H9 (cell line): ENCODE measurements around the gene TIMM10. TPM values are rescaled to one million over a fixed set of nuclear protein-coding genes. Genes with fewer than 3 reads are reported as not detected.
A peak's percentile ranks its signal among the peaks of the same experiment; 100 is the strongest.

Experiments
- DNase-seq: peaks from one replicate; pipeline ENCODE4 v3.0.0-alpha.2; 2017
- H2AFZ ChIP-seq: one replicate; pipeline ENCODE4 v1.6.1; 2013; ENCODE audit warnings: mild to moderate bottlenecking, low read length, control low read depth, moderate library complexity
- H2AK5ac ChIP-seq: 2 replicates; pipeline ENCODE4 v1.6.1; 2013; ENCODE audit warnings: low read length, control low read depth, mixed read lengths; ENCODE audit not compliant: insufficient read length
- H2BK120ac ChIP-seq: one replicate; pipeline ENCODE4 v1.6.1; 2013; ENCODE audit warnings: low read depth, mild to moderate bottlenecking, low read length, control low read depth, inconsistent platforms; ENCODE audit not compliant: poor library complexity, severe bottlenecking
- H2BK12ac ChIP-seq: 2 replicates; pipeline ENCODE4 v1.6.1; 2013; ENCODE audit warnings: low read length, control low read depth, mixed read lengths, low read depth; ENCODE audit not compliant: insufficient read length
- H2BK15ac ChIP-seq: 2 replicates; pipeline ENCODE4 v1.6.1; 2013; ENCODE audit warnings: low read depth, low read length, control low read depth
- H2BK20ac ChIP-seq: one replicate; pipeline ENCODE4 v1.6.1; 2013; ENCODE audit warnings: low read depth, mild to moderate bottlenecking, low read length, control low read depth, inconsistent platforms; ENCODE audit not compliant: poor library complexity, severe bottlenecking
- H2BK5ac ChIP-seq: 2 replicates; pipeline ENCODE4 v1.6.1; 2013; ENCODE audit warnings: low read length, control low read depth, mixed read lengths; ENCODE audit not compliant: insufficient read length
- H3K14ac ChIP-seq: 2 replicates; pipeline ENCODE4 v1.6.1; 2013; ENCODE audit warnings: low read length, control low read depth; ENCODE audit not compliant: insufficient read depth
- H3K18ac ChIP-seq: 2 replicates; pipeline ENCODE4 v1.6.1; 2013; ENCODE audit warnings: low read depth, mild to moderate bottlenecking, mixed read lengths, low read length, control low read depth; ENCODE audit not compliant: insufficient read length
- H3K23ac ChIP-seq: 2 replicates; pipeline ENCODE4 v1.6.1; 2013; ENCODE audit warnings: low read length, control low read depth, mixed read lengths, low read depth; ENCODE audit not compliant: insufficient read length
- H3K23me2 ChIP-seq: 2 replicates; pipeline ENCODE4 v1.6.1; 2013; ENCODE audit warnings: low read depth, mild to moderate bottlenecking, mixed read lengths, low read length, control low read depth; ENCODE audit not compliant: insufficient read length, poor library complexity, severe bottlenecking
- H3K27ac ChIP-seq: 2 replicates; pipeline ENCODE4 v1.5.1; 2013; ENCODE audit warnings: low read length, control low read depth, mixed read lengths, low read depth; ENCODE audit not compliant: insufficient read length
- H3K27me3 ChIP-seq: 2 replicates; pipeline ENCODE4 v1.6.1; 2013; ENCODE audit warnings: low read length, control low read depth, inconsistent platforms; ENCODE audit not compliant: insufficient read depth
- H3K4ac ChIP-seq: 2 replicates; pipeline ENCODE4 v1.6.1; 2013; ENCODE audit warnings: low read depth, mild to moderate bottlenecking, control low read depth, inconsistent platforms, low read length, moderate library complexity
- H3K4me1 ChIP-seq: 2 replicates; pipeline ENCODE4 v1.6.1; 2013; ENCODE audit warnings: low read length, control low read depth, inconsistent platforms; ENCODE audit not compliant: insufficient read depth
- H3K4me2 ChIP-seq: 2 replicates; pipeline ENCODE4 v1.6.1; 2013; ENCODE audit warnings: low read length, control low read depth, mixed read lengths; ENCODE audit not compliant: insufficient read length, insufficient read depth
- H3K56ac ChIP-seq: 2 replicates; pipeline ENCODE4 v1.6.1; 2013; ENCODE audit warnings: low read depth, mild to moderate bottlenecking, mixed read lengths, low read length, control low read depth; ENCODE audit not compliant: insufficient read length
- H3K79me1 ChIP-seq: 2 replicates; pipeline ENCODE4 v1.6.1; 2013; ENCODE audit warnings: low read depth, mild to moderate bottlenecking, moderate library complexity, low read length, control low read depth, inconsistent platforms; ENCODE audit not compliant: insufficient read depth, poor library complexity, severe bottlenecking
- H3K79me2 ChIP-seq: 2 replicates; pipeline ENCODE4 v1.6.1; 2013; ENCODE audit warnings: low read length, control low read depth, inconsistent platforms; ENCODE audit not compliant: insufficient read depth
- H3K9ac ChIP-seq: 2 replicates; pipeline ENCODE4 v1.6.1; 2013; ENCODE audit warnings: low read length, control low read depth, mixed read lengths; ENCODE audit not compliant: insufficient read length; ENCODE audit errors: extremely low read depth
- H3K9me3 ChIP-seq: one replicate; pipeline ENCODE4 v1.6.1; 2013; ENCODE audit warnings: low read depth, low read length, inconsistent platforms; ENCODE audit not compliant: control insufficient read depth
- H3T11ph ChIP-seq: one replicate; pipeline ENCODE4 v1.6.1; 2013; ENCODE audit warnings: mild to moderate bottlenecking, low read length, control low read depth, inconsistent platforms
- H4K20me1 ChIP-seq: one replicate; pipeline ENCODE4 v1.6.1; 2013; ENCODE audit not compliant: control insufficient read depth, insufficient read length, insufficient read depth
- H4K5ac ChIP-seq: 2 replicates; pipeline ENCODE4 v1.6.1; 2013; ENCODE audit warnings: low read depth, mild to moderate bottlenecking, mixed read lengths, low read length, control low read depth; ENCODE audit not compliant: insufficient read length
- H4K8ac ChIP-seq: replicated peaks from 2 replicates; pipeline ENCODE4 v1.6.1; 2013; ENCODE audit warnings: low read length, control low read depth, mixed read lengths, low read depth; ENCODE audit not compliant: insufficient read length
- H4K91ac ChIP-seq: 2 replicates; pipeline ENCODE4 v1.6.1; 2013; ENCODE audit warnings: low read depth, mild to moderate bottlenecking, moderate library complexity, mixed read lengths, low read length, control low read depth; ENCODE audit not compliant: insufficient read length
- H3K27ac Mint-ChIP-seq, 3 experiments: 2 replicates in 2 of 3; 3 replicates in 1 of 3; pipeline ENCODE4 v1.8.0; 2020 to 2021; ENCODE audit warnings: mixed read lengths in 3 of 3, mild to moderate bottlenecking in 1 of 3, moderate library complexity in 1 of 3
- H3K27me3 Mint-ChIP-seq: 2 replicates; pipeline ENCODE4 v1.8.0; 2021; ENCODE audit warnings: low read depth, mild to moderate bottlenecking, moderate library complexity, mixed read lengths
- H3K36me3 Mint-ChIP-seq, 3 experiments: 2 replicates in 2 of 3; 3 replicates in 1 of 3; pipeline ENCODE4 v1.8.0; 2020 to 2021; ENCODE audit warnings: low read depth in 3 of 3, mixed read lengths in 3 of 3; ENCODE audit not compliant: insufficient read depth in 1 of 3
- H3K4me1 Mint-ChIP-seq, 2 experiments: 2 replicates each; pipeline ENCODE4 v1.8.0; 2020; ENCODE audit warnings: mixed read lengths in 2 of 2
- H3K4me3 Mint-ChIP-seq, 2 experiments: 2 replicates in 1 of 2; 3 replicates in 1 of 2; pipeline ENCODE4 v1.8.0; 2020 to 2021; ENCODE audit warnings: mild to moderate bottlenecking in 2 of 2, mixed read lengths in 2 of 2, moderate library complexity in 1 of 2
- H3K9me3 Mint-ChIP-seq, 2 experiments: 2 replicates in 1 of 2; 3 replicates in 1 of 2; pipeline ENCODE4 v1.8.0; 2020; ENCODE audit warnings: mild to moderate bottlenecking in 2 of 2, mixed read lengths in 2 of 2, moderate library complexity in 1 of 2
- WGBS: extraction: QIAGEN DNeasy Blood & Tissue Kit; methylation state at CpG from one replicate; pipeline ENCODE4 v1.1.7; 2013; ENCODE audit warnings: missing lambda C conversion rate, low lambda C conversion rate, mixed read lengths; ENCODE audit not compliant: insufficient read length; ENCODE audit errors: extremely low coverage; 5-methylcytosine and 5-hydroxymethylcytosine counted together
- total RNA-seq: library from RNA; stranded (reverse); gene quantifications from 2 replicates; pipeline ENCODE4 v1.2.1, GENCODE V29; 2021
- TF ChIP-seq, protein P1 (sequence below): fragments of 200-600 bp; sonication (generic); conservative IDR thresholded peaks from 3 replicates; pipeline ENCODE4 v1.8.0; 2021; ENCODE audit warnings: antibody characterized with exemption, mild to moderate bottlenecking

The TIMM10 gene
- total RNA-seq, 1 experiment from 2014 or later, result 130 TPM

DNA sequence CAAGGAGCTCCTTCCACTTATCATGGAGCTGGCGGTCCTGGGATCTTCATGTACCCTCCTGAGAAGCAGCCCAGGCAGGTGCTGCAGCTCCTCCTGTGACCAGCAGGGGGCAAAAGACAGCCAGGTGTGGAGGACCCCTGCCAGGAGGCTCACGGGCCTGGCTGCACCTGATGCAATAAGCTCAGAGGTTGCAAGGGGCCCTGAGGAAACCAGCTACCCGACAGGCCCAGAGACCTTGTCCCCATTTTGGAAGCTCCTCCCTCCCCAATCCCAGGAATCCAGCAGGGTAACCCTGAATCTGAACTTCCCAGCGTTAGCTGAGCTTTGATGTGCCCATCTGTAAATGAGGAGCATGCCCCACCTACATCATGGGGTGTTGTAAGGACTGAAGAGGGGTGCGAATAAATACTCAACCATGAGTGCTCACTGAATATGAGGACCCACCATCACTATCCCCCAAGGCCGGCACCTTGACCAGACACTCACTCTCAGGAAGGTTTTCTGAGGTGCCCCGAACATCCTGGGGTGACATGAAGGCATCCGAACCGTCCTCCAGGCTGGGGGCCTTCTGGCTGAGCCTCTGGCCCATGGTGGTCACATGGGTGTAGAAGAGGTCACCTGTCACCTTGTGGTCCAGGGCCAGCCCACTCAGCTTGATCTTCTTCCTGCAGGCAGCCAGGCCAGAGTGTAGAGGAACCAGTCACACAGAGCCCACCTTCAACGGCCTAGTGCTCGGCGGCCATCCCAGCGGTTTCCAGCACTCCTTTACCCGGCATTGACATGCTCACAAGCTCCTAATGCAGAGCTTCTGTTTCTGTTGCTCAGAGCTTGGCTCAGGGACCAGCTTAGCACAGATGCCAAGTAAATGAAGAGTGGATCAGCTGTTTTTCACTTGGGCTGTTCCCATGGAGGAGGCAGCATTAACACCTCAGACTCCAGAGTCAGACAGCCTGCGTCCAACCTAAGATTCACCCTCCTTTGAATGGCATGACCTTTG lies 36.7 kb downstream of the TIMM10 start:
- Histone ChIP-seq H2BK20ac (no peak overlapping the region), H4K20me1 (peaks cover 3% of the 10 kb centered on the region), H2AK5ac (no peak overlapping the region), H4K91ac (peak overlapping the region; percentile 37), H3K9ac (no peak overlapping the region), H2BK5ac (peak overlapping the region; percentile 43), H2BK15ac (no peak overlapping the region), H4K5ac (peak overlapping the region; percentile 21), H3K14ac (peak overlapping the region; percentile 79), H4K8ac (no peak overlapping the region), H3K56ac (no peak overlapping the region), H3K4me2 (no peak overlapping the region), H3K23ac (no peak overlapping the region), H3K18ac (peak overlapping the region; percentile 87), H3K4me1 (peaks cover 8% of the 10 kb centered on the region; the same call in 1 of the 2 replicates), H3T11ph (no peak overlapping the region), H2AFZ (no peak overlapping the region), H3K79me2 (no peaks in the 10 kb centered on the region), H3K9me3 (no peaks in the 10 kb centered on the region), H3K79me1 (no peaks in the 10 kb centered on the region), H3K23me2 (no peaks in the 10 kb centered on the region), H3K27ac (peak overlapping the region; percentile 30), H2BK12ac (peak overlapping the region; percentile 64), H3K4ac (peak overlapping the region; percentile 55; the same call in 1 of the 2 replicates), H2BK120ac (peak overlapping the region; percentile 78), H3K27me3 (no peaks in the 10 kb centered on the region)
- Mint-ChIP-seq H3K27ac (peak overlapping the region; percentile 97 to 99 (median 99)), H3K27me3 (no peaks in the 10 kb centered on the region; the same call in 1 of the 2 replicates), H3K4me3 (no peak overlapping the region; a peak in 1 of 5 replicates), H3K36me3 (peaks cover 24 to 42% (median 30%) of the 10 kb centered on the region in 3 experiments; a peak in 6 of 7 replicates), H3K4me1 (peaks cover 10 to 39% of the 10 kb centered on the region in 2 experiments), H3K9me3 (no peaks in the 10 kb centered on the region; a peak in 1 of 5 replicates)
- TF ChIP-seq, protein P1, sequence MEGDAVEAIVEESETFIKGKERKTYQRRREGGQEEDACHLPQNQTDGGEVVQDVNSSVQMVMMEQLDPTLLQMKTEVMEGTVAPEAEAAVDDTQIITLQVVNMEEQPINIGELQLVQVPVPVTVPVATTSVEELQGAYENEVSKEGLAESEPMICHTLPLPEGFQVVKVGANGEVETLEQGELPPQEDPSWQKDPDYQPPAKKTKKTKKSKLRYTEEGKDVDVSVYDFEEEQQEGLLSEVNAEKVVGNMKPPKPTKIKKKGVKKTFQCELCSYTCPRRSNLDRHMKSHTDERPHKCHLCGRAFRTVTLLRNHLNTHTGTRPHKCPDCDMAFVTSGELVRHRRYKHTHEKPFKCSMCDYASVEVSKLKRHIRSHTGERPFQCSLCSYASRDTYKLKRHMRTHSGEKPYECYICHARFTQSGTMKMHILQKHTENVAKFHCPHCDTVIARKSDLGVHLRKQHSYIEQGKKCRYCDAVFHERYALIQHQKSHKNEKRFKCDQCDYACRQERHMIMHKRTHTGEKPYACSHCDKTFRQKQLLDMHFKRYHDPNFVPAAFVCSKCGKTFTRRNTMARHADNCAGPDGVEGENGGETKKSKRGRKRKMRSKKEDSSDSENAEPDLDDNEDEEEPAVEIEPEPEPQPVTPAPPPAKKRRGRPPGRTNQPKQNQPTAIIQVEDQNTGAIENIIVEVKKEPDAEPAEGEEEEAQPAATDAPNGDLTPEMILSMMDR, result peak; percentile 95
- peak; percentile 94 for DNase-seq
- no CpG with 5 or more reads among the region's 15 CpGs for WGBS
